Renal pelvis (tissue), 4 donors: Measurements from ENCODE around the gene INO80C. TPM values are rescaled to one million over a fixed set of nuclear protein-coding genes. Genes with fewer than 3 reads are reported as not detected.
A peak's percentile ranks its signal among the peaks of the same experiment; 100 is the strongest.
"Not testable (repeated sequence)": the region's sequence is repeated elsewhere in the genome, so short reads cannot be mapped to it uniquely, and the experiment has no call there.

Experiments
- DNase-seq: peaks from one replicate; pipeline ENCODE4 v3.0.0-alpha.2; 2013
- polyA plus RNA-seq, 3 donors: library from polyadenylated mRNA; unstranded; fragments of 120-200 nt; gene quantifications; one replicate each; pipeline ENCODE4 v1.2.1, GENCODE V29; 2013; ENCODE audit not compliant: insufficient read length in 3 of 3

INO80C gene
- polyA plus RNA-seq, 3 donors: 23.1 to 36.9 (median 28.9) TPM

- DNase-seq: no peak
Measured at GRCh38 chr18:35465329-35465728, 32.4 kb downstream of the INO80C start.

- DNase-seq: no peak
Measured at GRCh38 chr18:35464831-35465279, 32.9 kb downstream of the INO80C start.

GRCh38 chr18:35463827-35464226, 33.9 kb downstream of the INO80C start:
- no peak for DNase-seq

GRCh38 chr18:35463050-35463449, 34.7 kb downstream of the INO80C start:
- DNase-seq: no peak

- DNase-seq: no peak
Measured at GRCh38 chr18:35460736-35461161, 37.0 kb downstream of the INO80C start.

GRCh38 chr18:35459997-35460396, 37.8 kb downstream of the INO80C start:
- DNase-seq: no peak

- DNase-seq: no peak
Measured at GRCh38 chr18:35458677-35459441, 38.9 kb downstream of the INO80C start.

GRCh38 chr18:35458271-35458670, 39.5 kb downstream of the INO80C start:
- peak; percentile 76 for DNase-seq

GRCh38 chr18:35457140-35457704, 40.5 kb downstream of the INO80C start:
- no peak for DNase-seq

- DNase-seq: no peak
Measured at GRCh38 chr18:35455926-35456763, 41.6 kb downstream of the INO80C start.

GRCh38 chr18:35454803-35455202, 43.0 kb downstream of the INO80C start:
- no peak for DNase-seq

- DNase-seq: not testable (repeated sequence)
Measured at GRCh38 chr18:35453065-35453464, 44.7 kb downstream of the INO80C start.

- no peak for DNase-seq
Measured at GRCh38 chr18:35451916-35452315, 45.8 kb downstream of the INO80C start.

GRCh38 chr18:35451032-35451431, 46.7 kb downstream of the INO80C start:
- DNase-seq: no peak

GRCh38 chr18:35444636-35445035, 53.1 kb downstream of the INO80C start:
- DNase-seq: no peak

- no peak for DNase-seq
Measured at GRCh38 chr18:35443847-35444246, 53.9 kb downstream of the INO80C start.

- no peak for DNase-seq
Measured at GRCh38 chr18:35443434-35443833, 54.3 kb downstream of the INO80C start.

- DNase-seq: no peak
Measured at GRCh38 chr18:35442701-35443100, 55.1 kb downstream of the INO80C start.

- no peak for DNase-seq
Measured at GRCh38 chr18:35441857-35442595, 55.7 kb downstream of the INO80C start.

- DNase-seq: no peak
Measured at GRCh38 chr18:35438480-35439234, 59.1 kb downstream of the INO80C start.

- no peak for DNase-seq
Measured at GRCh38 chr18:35437836-35438235, 59.9 kb downstream of the INO80C start.
